K562 (cell line): ENCODE data around the gene CDH1. TPM values are rescaled to one million over a fixed set of nuclear protein-coding genes. Genes with fewer than 3 reads are reported as not detected.
A peak's percentile ranks its signal among the peaks of the same experiment; 100 is the strongest.

Source experiments
- ATAC-seq: fragments of 200-7000 bp; cut with Tn5 transposase; 3 replicates; pipeline ENCODE4 v1.9.1; 2020; ENCODE audit warnings: moderate library complexity
- BruUV-seq: library from RNA; stranded (reverse); fragments of 400-500 nt; replicated peaks from 2 replicates; lab custom pipeline; 2021; lab: Mats Ljungman, UMichigan
- CTCF ChIA-PET: fragments of 300-600 bp; formaldehyde crosslinking; extraction: SDS; loops from one replicate; lab custom pipeline; 2021; ENCODE audit warnings: low intra/inter-chr PET ratio; lab: Yijun Ruan, JAX
- POLR2A ChIA-PET: fragments of 300-600, 350-650 bp; sonication (Branson Sonifier 250); formaldehyde crosslinking; extraction: SDS; loops from one replicate; lab custom pipeline; 2021; ENCODE audit warnings: antibody characterized with exemption, inconsistent platforms; lab: Yijun Ruan, JAX
- DNase-seq, 4 experiments: peaks; one replicate each; pipeline versions ENCODE4 v3.0.0 to v3.0.0-alpha.2; 2011 to 2018; ENCODE audit warnings: low spot score in 3 of 4, mixed read lengths in 3 of 4; ENCODE audit errors: extremely low read depth in 1 of 4
- FAIRE-seq: peaks from 2 replicates; lab custom pipeline; 2011; peaks lifted over from hg19 to GRCh38; lab: Jason Lieb, UNC
- H2AFZ ChIP-seq: 2 replicates; pipeline ENCODE4 v1.6.0; 2011; ENCODE audit warnings: low read depth, low read length, control low read depth, inconsistent platforms
- H3K27ac ChIP-seq: fragments of 200-600 bp; 3 replicates; pipeline ENCODE4 v1.8.0; 2011; ENCODE audit warnings: low read depth, mild to moderate bottlenecking, control low read depth, inconsistent platforms, low read length, moderate library complexity, mixed read lengths; ENCODE audit errors: extremely low read depth
- H3K27me3 ChIP-seq, 2 experiments: fragments of 300-600 bp in 1 of 2; 2 replicates in 1 of 2; 3 replicates in 1 of 2; pipeline versions ENCODE4 v1.6.0 to v1.8.0; 2011; ENCODE audit warnings: inconsistent platforms in 2 of 2, low read length in 2 of 2, mild to moderate bottlenecking in 1 of 2, mixed read lengths in 1 of 2, moderate library complexity in 1 of 2; ENCODE audit not compliant: control insufficient read depth in 2 of 2, insufficient read depth in 2 of 2
- H3K36me3 ChIP-seq: fragments of 300-600 bp; 3 replicates; pipeline ENCODE4 v1.8.0; 2011; ENCODE audit warnings: mild to moderate bottlenecking, low read length, inconsistent platforms; ENCODE audit not compliant: control insufficient read depth, insufficient read depth
- H3K4me1 ChIP-seq, 2 experiments: fragments of 200-600 bp in 1 of 2; replicated peaks in 1 of 2; 2 replicates in 1 of 2; 3 replicates in 1 of 2; pipeline versions ENCODE4 v1.5.1 to v1.8.0; 2011; ENCODE audit warnings: inconsistent platforms in 2 of 2, low read length in 2 of 2, mild to moderate bottlenecking in 1 of 2, mixed read lengths in 1 of 2, moderate library complexity in 1 of 2; ENCODE audit not compliant: control insufficient read depth in 2 of 2, insufficient read depth in 2 of 2
- H3K4me2 ChIP-seq: 2 replicates; pipeline ENCODE4 v1.6.1; 2011; ENCODE audit warnings: low read length, control low read depth, inconsistent platforms, mixed read lengths; ENCODE audit not compliant: insufficient read depth
- H3K4me3 ChIP-seq: fragments of 200-600 bp; sonication (generic), shearing (Covaris generic); 2 replicates; pipeline ENCODE4 v1.5.1; 2016; ENCODE audit warnings: control low read depth, inconsistent platforms
- H3K79me2 ChIP-seq: fragments of 200-600 bp; 3 replicates; pipeline ENCODE4 v1.8.0; 2011; ENCODE audit warnings: low read length, inconsistent platforms; ENCODE audit not compliant: control insufficient read depth, insufficient read depth
- H3K9ac ChIP-seq, 2 experiments: 2 replicates each; pipeline versions ENCODE4 v1.6.0 to v1.6.1; 2011; ENCODE audit warnings: low read depth in 2 of 2, low read length in 2 of 2, control low read depth in 1 of 2, inconsistent platforms in 1 of 2, mild to moderate bottlenecking in 1 of 2, mixed read lengths in 1 of 2; ENCODE audit not compliant: insufficient read depth in 1 of 2
- H3K9me1 ChIP-seq: one replicate; pipeline ENCODE4 v1.6.0; 2011; ENCODE audit warnings: inconsistent platforms, mild to moderate bottlenecking, low read length, moderate library complexity; ENCODE audit not compliant: control insufficient read depth, insufficient read depth
- H3K9me3 ChIP-seq: replicated peaks from 2 replicates; pipeline ENCODE4 v1.5.1; 2011; ENCODE audit warnings: low read depth, low read length, inconsistent platforms; ENCODE audit not compliant: control insufficient read depth, insufficient read depth
- H4K20me1 ChIP-seq: replicated peaks from 2 replicates; pipeline ENCODE4 v1.6.1; 2011; ENCODE audit warnings: low read length, inconsistent platforms, mixed read lengths; ENCODE audit not compliant: control insufficient read depth, insufficient read depth
- ARID4B ChIP-seq: sonication (generic); formaldehyde crosslinking; IDR thresholded peaks from 2 replicates; pipeline ENCODE4 v1.8.0; 2022; ENCODE audit warnings: mild to moderate bottlenecking, missing genetic modification reagents
- FOXO4 ChIP-seq: fragments of 450-650 bp; formaldehyde crosslinking; IDR thresholded peaks from 2 replicates; pipeline ENCODE4 v1.4.0; 2020; ENCODE audit warnings: mild to moderate bottlenecking, moderate library complexity
- GTF3C2 ChIP-seq: IDR thresholded peaks from 3 replicates; pipeline ENCODE4 v1.6.1; 2011; ENCODE audit warnings: borderline replicate concordance, mild to moderate bottlenecking, moderate library complexity; ENCODE audit not compliant: insufficient read length; ENCODE audit errors: extremely low read depth
- MLLT1 ChIP-seq, 2 experiments: fragments of 450-650 bp; IDR thresholded peaks; 2 replicates each; pipeline ENCODE4 v1.6.1; 2016
- MYC ChIP-seq, 2 experiments: fragments of 250-450 bp in 1 of 2; sonication (Bioruptor Pico) in 1 of 2; IDR thresholded peaks; 2 replicates each; pipeline versions ENCODE4 v1.5.1 to v1.6.1; 2012 to 2021; ENCODE audit warnings: low read depth in 2 of 2, borderline replicate concordance in 1 of 2, improper control_type of control experiment in 1 of 2, low read length in 1 of 2, mild to moderate bottlenecking in 1 of 2, moderate library complexity in 1 of 2
- PHB2 ChIP-seq: fragments of 450-650 bp; IDR thresholded peaks from 2 replicates; pipeline ENCODE4 v1.6.1; 2017; ENCODE audit warnings: low read depth
- SRSF9 ChIP-seq: fragments of 200-400 bp; formaldehyde crosslinking; IDR thresholded peaks from 2 replicates; pipeline ENCODE4 v1.6.1; 2017; ENCODE audit warnings: low read depth, low read length, borderline replicate concordance
- TFAP4 ChIP-seq: sonication (generic); formaldehyde crosslinking; IDR thresholded peaks from 2 replicates; pipeline ENCODE4 v1.8.0; 2022; ENCODE audit warnings: missing genetic modification reagents, mild to moderate bottlenecking, moderate library complexity, borderline replicate concordance
- ZNF263 ChIP-seq: sonication (generic); formaldehyde crosslinking; IDR thresholded peaks from 2 replicates; pipeline ENCODE4 v1.8.0; 2022; ENCODE audit warnings: mild to moderate bottlenecking, missing genetic modification reagents, borderline replicate concordance
- WGBS: fragments of 100-300 bp; shearing (Covaris generic); methylation state at CpG from one replicate; pipeline ENCODE4 v1.1.6; 2016; ENCODE audit warnings: low coverage, mixed read lengths; ENCODE audit not compliant: insufficient coverage; ENCODE audit errors: missing lambda C conversion rate; 5-methylcytosine and 5-hydroxymethylcytosine counted together
- in situ Hi-C: fragments of 300-500 bp; cut with MboI; formaldehyde crosslinking; loops from 4 replicates; pipeline ENCODE4 v1.15.0; 2018; ENCODE audit warnings: inconsistent platforms, mixed read lengths
- intact Hi-C: fragments of 100-400 bp; cut with micrococcal nuclease; formaldehyde crosslinking; loops from 2 replicates; pipeline ENCODE4 v1.14.2; 2022
- polyA plus RNA-seq, 8 experiments: library from polyadenylated mRNA; depleted of rRNA in 4 of 8; stranded (reverse) in 5 of 8; unstranded in 3 of 8; fragments of >200 nt; fragmentation: Nextera tagmentation in 2 of 8; fragmentation: Illumina TruSeq in 1 of 8; extraction: Ambion mirVana in 2 of 8; extraction: Trizol in 1 of 8; gene quantifications; 2 replicates each; pipeline versions ENCODE4 v1.2.1 to v1.2.3, GENCODE V29; 2011 to 2014; ENCODE audit warnings: inconsistent platforms in 1 of 8, missing spikeins in 1 of 8
- total RNA-seq, 7 experiments: library from RNA; depleted of rRNA in 6 of 7; stranded (reverse); fragments of >200 nt in 6 of 7; fragmentation: Illumina TruSeq in 2 of 7; extraction: Trizol in 2 of 7; gene quantifications; 2 replicates each; pipeline versions ENCODE4 v1.2.1 to v1.2.3, GENCODE V29; 2011 to 2021; ENCODE audit warnings: low replicate concordance in 1 of 7

Gene CDH1
- total and polyA plus RNA-seq, 9 of the 15 experiments (the other 6 are each of a cell fraction or from before 2014, with no cell fraction given), result 0.01 to 0.69 TPM; not detected in 7

- CTCF ChIA-PET, result interaction anchor here (0.6 kb wide), 1 partner anchor 9 kb away, joined by 4 read pairs; no protein-coding TSS in a partner anchor
- TF ChIP-seq MYC (IDR thresholded peaks at IDR 0.05; ENCODE audit: low read depth, low read length), result no peak
- no peak for TF ChIP-seq MYC (CRISPR knock-in tag; IDR thresholded peaks at IDR 0.05; ENCODE audit: borderline replicate concordance, low read depth)
- TF ChIP-seq SRSF9, result no peak
- no peak for TF ChIP-seq MLLT1 (IDR thresholded peaks at IDR 0.05)
- no peak for TF ChIP-seq TFAP4
- no peak for TF ChIP-seq ZNF263 (CRISPR knock-in tag)
- no peak for TF ChIP-seq ARID4B (CRISPR knock-in tag)
- no peak for TF ChIP-seq GTF3C2
- no peak for TF ChIP-seq PHB2
- TF ChIP-seq FOXO4 (CRISPR knock-in tag), result no peak
Measured at GRCh38 chr16:68793401-68793857, 56.3 kb downstream of the CDH1 start.

More at GRCh38 chr16:68793401-68793857, 56.3 kb downstream of the CDH1 start:
- 66% methylated on average over 6 of the region's 8 CpGs for WGBS
- Histone ChIP-seq H3K9me3 (no peaks in the 10 kb centered on the region), H3K9me1 (no peaks in the 10 kb centered on the region), H3K4me3 (no peak overlapping the region), H3K79me2 (no peaks in the 10 kb centered on the region), H3K9ac (no peak overlapping the region), H3K36me3 (no peaks in the 10 kb centered on the region), H3K27ac (0 out of 3 replicates have a peak overlapping the region, but pooled peaks have one; percentile 17), H3K4me2 (no peak overlapping the region), H3K4me1 (peaks cover 0 to 9% of the 10 kb centered on the region in 2 experiments; a peak in 4 of 5 replicates), H4K20me1 (no peaks in the 10 kb centered on the region), H2AFZ (peak overlapping the region; percentile 72), H3K27me3 (no peaks in the 10 kb centered on the region)
- POLR2A ChIA-PET, result no interaction called here
- BruUV-seq, result no TSS peak
- ATAC-seq, result no peak
- intact Hi-C loops, result no loop called here
- in situ Hi-C loops, result loop anchor here (10.0 kb wide), 1 partner anchor 269 kb away; no protein-coding TSS in a partner anchor
- no peak for DNase-seq
- FAIRE-seq, result no peak
